Endothelial cell (in vitro differentiated cells): ENCODE results near the gene TMTC1. TPM values are rescaled to one million over a fixed set of nuclear protein-coding genes. Genes with fewer than 3 reads are reported as not detected.

Experiments used
- DNase-seq: peaks from one replicate; pipeline ENCODE4 v3.0.0; 2021; ENCODE audit warnings: low spot score
- H3K27ac Mint-ChIP-seq: one replicate; pipeline ENCODE4 v1.8.0; 2021; ENCODE audit warnings: mixed read lengths, inconsistent platforms; ENCODE audit not compliant: unreplicated experiment
- H3K27me3 Mint-ChIP-seq: one replicate; pipeline ENCODE4 v1.8.0; 2021; ENCODE audit warnings: mild to moderate bottlenecking, moderate library complexity, mixed read lengths, inconsistent platforms; ENCODE audit not compliant: unreplicated experiment
- H3K36me3 Mint-ChIP-seq: one replicate; pipeline ENCODE4 v1.8.0; 2021; ENCODE audit warnings: mild to moderate bottlenecking, low read depth, mixed read lengths, inconsistent platforms; ENCODE audit not compliant: unreplicated experiment
- H3K4me1 Mint-ChIP-seq: one replicate; pipeline ENCODE4 v1.8.0; 2021; ENCODE audit warnings: mild to moderate bottlenecking, mixed read lengths, inconsistent platforms; ENCODE audit not compliant: unreplicated experiment
- H3K4me3 Mint-ChIP-seq: one replicate; pipeline ENCODE4 v1.8.0; 2021; ENCODE audit warnings: mild to moderate bottlenecking, mixed read lengths, inconsistent platforms; ENCODE audit not compliant: unreplicated experiment
- H3K9me3 Mint-ChIP-seq: one replicate; pipeline ENCODE4 v1.8.0; 2021; ENCODE audit warnings: mixed read lengths, inconsistent platforms; ENCODE audit not compliant: unreplicated experiment
- total RNA-seq: library from RNA; stranded (reverse); fragmentation: NEBNext Ultra II Directional; extraction: Animal tissue kit (Norgen Biotek cat#: 25700); gene quantifications from one replicate; pipeline ENCODE4 v1.2.1, GENCODE V29; 2021; ENCODE audit not compliant: unreplicated experiment
- TF ChIP-seq, protein P1 (sequence below): fragments of 200-600 bp; sonication (generic); IDR thresholded peaks from one replicate; pipeline ENCODE4 v1.5.0; 2021; ENCODE audit warnings: antibody characterized with exemption; ENCODE audit not compliant: unreplicated experiment

Gene TMTC1
- total RNA-seq, 1 donor from 2014 or later: 0.95 TPM

DNA sequence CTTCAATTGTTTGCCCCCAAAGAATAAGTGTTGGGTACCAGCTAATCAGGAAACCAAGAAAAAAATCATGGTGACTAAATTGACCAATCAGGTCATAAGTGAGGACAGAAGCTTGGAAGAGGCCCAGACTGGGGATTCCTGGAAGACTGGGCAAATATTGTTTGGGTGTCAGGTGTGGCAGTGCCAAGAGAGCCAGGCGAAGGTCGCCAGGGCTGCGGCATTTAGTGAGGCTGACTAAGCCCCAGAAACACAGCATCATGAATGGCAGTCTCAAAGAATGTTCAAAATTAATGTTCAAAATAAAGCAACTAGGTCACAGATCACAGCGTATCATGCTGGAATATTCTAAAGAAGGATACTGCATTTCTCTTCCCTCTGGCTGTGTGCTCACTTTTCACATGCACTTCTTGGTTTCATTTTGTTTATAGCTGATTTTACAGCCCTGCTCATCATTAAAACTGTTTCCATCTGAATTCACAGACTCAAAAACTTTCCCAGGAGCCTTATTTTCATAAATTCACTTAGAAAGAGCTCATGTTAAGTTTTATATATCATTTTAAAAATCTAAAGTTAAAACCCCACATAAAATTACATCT is 201.0 kb downstream of the TMTC1 start:
- H3K27me3 Mint-ChIP-seq: no peaks in the 10 kb centered on the region
- H3K36me3 Mint-ChIP-seq: no peaks in the 10 kb centered on the region
- H3K27ac Mint-ChIP-seq: no peak overlapping the region

DNA sequence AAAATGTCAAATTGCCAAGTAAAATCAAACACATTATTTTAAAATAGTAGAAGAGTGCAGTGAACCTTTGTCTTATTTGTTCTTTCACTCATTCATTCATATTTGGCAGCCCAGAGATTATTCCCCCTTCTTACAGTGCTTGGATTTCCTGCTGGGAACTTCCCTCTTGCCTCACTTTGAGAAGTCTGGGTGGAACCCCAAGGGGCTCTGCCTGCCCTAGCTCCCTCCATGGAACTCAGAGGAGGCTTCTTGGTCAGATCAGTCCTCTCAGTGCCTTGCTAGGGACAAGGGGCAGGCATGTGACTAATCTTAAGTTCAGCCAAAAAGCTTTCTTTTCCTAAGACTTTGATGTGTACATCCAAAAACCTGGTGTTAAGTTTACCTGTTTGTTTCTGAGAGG is 201.6 kb downstream of the TMTC1 start:
- Mint-ChIP-seq H3K36me3 (no peaks in the 10 kb centered on the region), H3K4me1 (peaks cover 25% of the 10 kb centered on the region), H3K9me3 (no peaks in the 10 kb centered on the region), H3K27me3 (no peaks in the 10 kb centered on the region), H3K4me3 (no peak overlapping the region), H3K27ac (no peak overlapping the region)
- no peak for DNase-seq
- TF ChIP-seq, protein P1, sequence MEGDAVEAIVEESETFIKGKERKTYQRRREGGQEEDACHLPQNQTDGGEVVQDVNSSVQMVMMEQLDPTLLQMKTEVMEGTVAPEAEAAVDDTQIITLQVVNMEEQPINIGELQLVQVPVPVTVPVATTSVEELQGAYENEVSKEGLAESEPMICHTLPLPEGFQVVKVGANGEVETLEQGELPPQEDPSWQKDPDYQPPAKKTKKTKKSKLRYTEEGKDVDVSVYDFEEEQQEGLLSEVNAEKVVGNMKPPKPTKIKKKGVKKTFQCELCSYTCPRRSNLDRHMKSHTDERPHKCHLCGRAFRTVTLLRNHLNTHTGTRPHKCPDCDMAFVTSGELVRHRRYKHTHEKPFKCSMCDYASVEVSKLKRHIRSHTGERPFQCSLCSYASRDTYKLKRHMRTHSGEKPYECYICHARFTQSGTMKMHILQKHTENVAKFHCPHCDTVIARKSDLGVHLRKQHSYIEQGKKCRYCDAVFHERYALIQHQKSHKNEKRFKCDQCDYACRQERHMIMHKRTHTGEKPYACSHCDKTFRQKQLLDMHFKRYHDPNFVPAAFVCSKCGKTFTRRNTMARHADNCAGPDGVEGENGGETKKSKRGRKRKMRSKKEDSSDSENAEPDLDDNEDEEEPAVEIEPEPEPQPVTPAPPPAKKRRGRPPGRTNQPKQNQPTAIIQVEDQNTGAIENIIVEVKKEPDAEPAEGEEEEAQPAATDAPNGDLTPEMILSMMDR: no peak

More for the DNA sequence above, 201.0 kb downstream of the TMTC1 start:
- no peaks in the 10 kb centered on the region for H3K9me3 Mint-ChIP-seq
- peaks cover 22% of the 10 kb centered on the region for H3K4me1 Mint-ChIP-seq
- DNase-seq: no peak
- no peak overlapping the region for H3K4me3 Mint-ChIP-seq
- TF ChIP-seq, protein P1: no peak

DNA sequence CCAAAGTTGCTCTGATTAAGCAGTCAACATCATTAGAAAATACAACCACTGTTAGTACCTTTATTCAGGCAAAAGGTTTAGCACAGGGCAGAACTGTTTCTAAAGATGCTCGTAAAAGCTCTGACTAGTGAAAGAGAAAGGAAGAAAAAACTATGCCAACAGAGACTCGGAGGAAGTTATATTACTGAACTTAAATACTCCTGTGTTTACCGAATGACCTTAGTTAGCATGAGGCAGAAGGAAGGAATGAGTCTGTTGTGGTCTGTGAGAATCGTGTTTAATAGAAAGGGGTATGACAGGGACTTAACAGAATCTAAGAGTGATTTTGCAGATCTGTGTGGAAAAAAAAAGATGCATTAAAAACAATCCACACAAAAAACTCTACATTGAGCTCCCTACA is 202.1 kb downstream of the TMTC1 start:
- no peaks in the 10 kb centered on the region for H3K27me3 Mint-ChIP-seq
- no peaks in the 10 kb centered on the region for H3K9me3 Mint-ChIP-seq
- H3K4me1 Mint-ChIP-seq: peaks cover 25% of the 10 kb centered on the region
- H3K27ac Mint-ChIP-seq: peak overlapping the region; percentile 45
- H3K4me3 Mint-ChIP-seq: no peak overlapping the region
- no peak for DNase-seq
- H3K36me3 Mint-ChIP-seq: no peaks in the 10 kb centered on the region
- TF ChIP-seq, protein P1: no peak

DNA sequence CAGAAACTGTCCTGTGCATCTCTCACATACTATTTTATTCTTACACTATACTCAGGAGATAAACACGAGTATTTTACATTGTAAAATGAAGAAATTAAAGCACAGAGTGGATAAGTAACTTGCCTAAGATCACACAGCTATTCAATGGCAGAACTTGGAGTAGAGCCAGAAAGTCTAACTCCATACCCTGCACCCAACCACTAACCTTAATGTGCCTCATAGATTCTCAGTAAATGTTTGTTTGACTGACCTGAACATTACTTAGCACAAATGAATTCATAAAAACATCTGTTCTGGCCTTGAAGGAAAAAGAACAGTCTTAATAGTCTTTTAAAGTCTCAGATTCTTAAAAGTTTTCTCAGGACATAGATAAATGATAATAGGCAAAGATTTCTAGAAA is 202.8 kb downstream of the TMTC1 start:
- Mint-ChIP-seq H3K9me3 (no peaks in the 10 kb centered on the region), H3K36me3 (no peaks in the 10 kb centered on the region), H3K27ac (no peak overlapping the region), H3K27me3 (no peaks in the 10 kb centered on the region), H3K4me1 (peaks cover 25% of the 10 kb centered on the region), H3K4me3 (no peak overlapping the region)
- TF ChIP-seq, protein P1: no peak
- no peak for DNase-seq

DNA sequence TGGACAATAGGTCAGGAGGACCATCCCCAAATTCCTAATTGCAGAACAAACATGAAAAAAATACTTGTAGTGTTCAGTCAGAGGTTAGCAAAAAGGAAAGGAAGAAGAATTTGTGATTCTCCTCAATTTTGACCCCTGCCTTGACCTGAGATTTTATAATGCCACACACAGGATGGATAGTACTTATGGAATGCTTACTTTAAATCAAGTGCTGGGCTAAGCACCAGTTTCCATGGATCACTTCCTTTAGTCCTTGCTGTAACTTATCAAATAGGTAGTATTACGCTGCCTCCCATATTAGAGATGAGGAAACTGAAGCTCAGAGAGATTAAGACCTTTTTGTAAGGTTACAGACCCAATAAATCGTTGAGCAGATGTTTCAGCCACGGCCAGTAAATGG is 205.0 kb downstream of the TMTC1 start:
- Mint-ChIP-seq H3K9me3 (no peaks in the 10 kb centered on the region), H3K36me3 (no peaks in the 10 kb centered on the region), H3K27ac (no peak overlapping the region), H3K4me3 (no peak overlapping the region), H3K27me3 (no peaks in the 10 kb centered on the region), H3K4me1 (peaks cover 25% of the 10 kb centered on the region)
- TF ChIP-seq, protein P1: no peak
- DNase-seq: no peak
